NCI-H748 treated with DMSO at 0.1 percent for 48 hours (cell line): Measurements from ENCODE around the gene ADGRV1.

ENCODE experiments used
- DNase-seq: peaks from one replicate; lab custom pipeline; 2025; lab: John Stamatoyannopoulos, UW

ADGRV1 gene

DNA sequence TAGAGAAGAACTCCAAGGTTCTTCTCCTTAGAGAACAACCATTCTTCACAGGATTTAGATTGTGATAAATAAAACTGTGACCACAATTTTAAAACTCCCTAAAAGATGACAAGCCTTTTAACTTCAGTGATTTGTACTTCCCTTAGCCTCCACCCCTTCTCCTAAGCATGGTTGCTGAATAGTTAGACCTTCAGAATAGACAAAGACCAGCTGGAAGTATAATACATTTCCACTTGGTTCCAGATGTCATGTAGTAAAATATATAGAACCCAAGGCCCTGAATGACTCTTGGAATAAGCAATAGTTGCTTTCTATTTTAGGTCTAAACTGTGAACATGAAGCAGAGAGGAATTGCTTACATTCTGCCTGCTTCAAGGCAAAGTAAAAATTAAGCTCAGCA is 615.8 kb downstream of the ADGRV1 start:
- no peak for DNase-seq

DNA sequence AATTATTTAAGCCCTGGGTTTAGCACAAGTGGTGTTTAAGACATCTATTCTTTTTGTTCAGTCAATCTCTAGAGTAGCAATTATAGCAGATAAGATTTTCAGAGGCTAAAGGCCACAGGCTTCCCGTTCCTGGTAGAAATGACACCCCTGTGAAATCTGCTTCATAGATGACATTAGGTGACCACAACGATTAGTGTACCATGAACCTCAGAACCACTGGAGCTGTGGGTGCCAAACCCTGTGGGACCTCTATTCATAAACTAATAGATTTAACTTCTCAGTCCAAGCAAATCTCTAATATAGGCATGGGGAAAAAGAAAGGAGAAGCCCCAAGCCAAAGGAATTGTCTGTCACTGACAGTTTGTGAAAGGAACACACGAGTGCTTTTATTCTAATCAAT is 617.1 kb downstream of the ADGRV1 start:
- no peak for DNase-seq

DNA sequence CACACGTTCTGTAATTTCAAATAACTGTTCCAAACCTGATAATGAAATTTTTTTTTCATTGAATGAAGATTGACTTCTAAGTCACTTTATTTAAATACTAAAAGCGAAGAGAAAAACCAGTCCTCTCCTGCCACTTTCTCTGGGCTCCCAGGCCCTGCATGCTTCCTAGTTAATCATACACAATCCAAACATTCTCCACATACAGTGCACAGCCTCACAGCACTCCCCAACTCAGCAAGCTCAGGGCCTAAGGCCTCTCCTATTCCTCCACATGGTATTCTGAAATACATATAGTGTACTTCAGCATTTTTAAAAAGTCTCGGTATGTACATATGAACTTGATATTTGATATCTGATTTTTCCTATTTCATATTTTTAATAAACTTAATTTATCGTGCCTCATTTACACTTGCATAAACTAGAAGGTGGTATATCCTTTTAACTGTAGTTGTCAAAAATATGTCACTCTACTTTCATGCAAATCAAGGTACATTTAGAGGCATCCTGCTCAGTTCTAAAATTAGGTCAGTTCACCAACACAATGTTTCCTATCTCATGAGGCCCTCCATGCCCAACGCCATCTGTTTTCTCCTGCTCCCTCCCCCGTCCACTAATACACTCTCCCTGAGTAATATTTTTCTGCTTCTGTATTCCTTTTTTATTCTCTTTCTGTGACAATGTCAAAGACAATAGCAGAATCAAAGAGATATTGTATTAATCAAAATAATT is 617.9 kb downstream of the ADGRV1 start:
- DNase-seq = no peak

DNA sequence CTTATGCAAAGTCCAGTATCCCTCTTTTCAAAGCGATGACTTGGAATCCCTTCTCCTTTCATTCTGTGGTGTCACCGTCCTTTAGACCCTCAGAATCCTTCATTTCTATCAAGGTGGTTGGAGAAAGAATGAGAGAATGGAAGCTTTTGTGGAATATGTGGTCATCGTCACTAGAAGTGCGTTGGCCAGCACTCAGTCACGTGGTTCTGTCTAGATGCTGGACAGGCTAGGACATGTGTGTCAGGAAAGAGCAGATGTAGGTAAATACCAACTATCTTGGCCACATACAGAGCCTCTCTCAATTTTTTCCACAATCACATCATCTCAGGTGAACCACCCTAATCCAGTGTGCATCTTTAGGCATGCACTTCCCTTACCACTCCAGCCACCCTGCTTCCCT is 618.5 kb downstream of the ADGRV1 start:
- no peak for DNase-seq

- DNase-seq = no peak
Measured at GRCh38 chr5:91177639-91178038, 619.0 kb downstream of the ADGRV1 start.

GRCh38 chr5:91178461-91178860 is 619.9 kb downstream of the ADGRV1 start:
- no peak for DNase-seq

DNA sequence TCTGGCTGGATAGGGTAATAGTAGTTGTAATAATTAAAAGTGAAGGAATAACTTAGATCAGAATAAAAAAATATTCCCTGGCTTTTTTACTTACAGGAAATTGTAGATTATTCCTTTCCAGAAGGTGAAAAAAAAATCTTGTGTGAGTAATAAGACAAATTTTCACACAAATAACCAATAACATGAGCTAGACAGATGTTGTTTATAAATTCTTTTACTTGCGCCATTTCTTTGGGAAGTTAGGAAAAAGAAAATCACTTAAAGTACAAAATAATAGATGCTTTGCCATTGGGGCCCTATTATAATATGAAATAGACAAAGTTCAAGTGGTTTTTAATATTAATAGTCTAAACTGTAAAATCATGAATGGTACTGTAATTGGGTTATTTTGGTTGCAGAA is 620.4 kb downstream of the ADGRV1 start:
- DNase-seq = no peak

- no peak for DNase-seq
Measured at GRCh38 chr5:91180506-91180905, 621.9 kb downstream of the ADGRV1 start.

DNA sequence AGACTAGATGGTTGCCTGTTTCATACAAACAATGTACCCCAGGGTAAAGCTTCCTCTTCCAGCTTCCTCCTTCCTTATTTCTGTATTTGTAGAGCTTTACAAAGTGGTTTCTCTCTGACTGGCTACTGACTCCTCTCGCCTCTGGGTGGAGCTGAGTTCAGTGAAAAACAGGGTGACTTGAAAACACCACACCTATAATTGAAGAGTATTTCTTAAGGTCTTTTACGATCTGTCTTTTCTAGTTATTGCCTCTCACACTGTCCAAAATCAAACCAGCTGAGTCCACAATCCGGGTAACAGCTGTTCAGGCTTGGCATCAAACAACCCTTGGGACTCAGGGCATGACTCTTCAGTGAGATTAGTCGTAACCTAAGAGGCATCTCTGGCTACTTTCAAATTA is 624.2 kb downstream of the ADGRV1 start:
- no peak for DNase-seq

DNA sequence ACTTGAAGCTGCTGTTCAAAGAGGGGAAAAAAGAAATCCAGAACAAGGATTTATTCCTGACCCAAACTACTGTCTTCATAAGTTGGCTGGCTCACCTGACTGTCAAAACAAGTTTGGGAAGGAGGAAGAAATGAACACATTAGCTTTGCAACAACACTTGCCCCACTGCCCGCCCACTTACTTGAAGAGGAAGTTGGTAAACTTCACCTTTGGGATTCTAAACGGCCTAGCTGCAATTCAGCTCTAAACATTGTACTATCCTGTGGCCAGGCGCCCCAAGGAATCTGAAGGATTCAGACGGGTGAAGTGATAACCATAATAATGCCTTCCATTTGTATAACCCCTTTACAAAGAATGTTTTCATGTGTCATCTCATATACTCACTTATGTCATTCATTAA is 625.1 kb downstream of the ADGRV1 start:
- no peak for DNase-seq

GRCh38 chr5:91186101-91186500 is 627.5 kb downstream of the ADGRV1 start:
- no peak for DNase-seq

DNA sequence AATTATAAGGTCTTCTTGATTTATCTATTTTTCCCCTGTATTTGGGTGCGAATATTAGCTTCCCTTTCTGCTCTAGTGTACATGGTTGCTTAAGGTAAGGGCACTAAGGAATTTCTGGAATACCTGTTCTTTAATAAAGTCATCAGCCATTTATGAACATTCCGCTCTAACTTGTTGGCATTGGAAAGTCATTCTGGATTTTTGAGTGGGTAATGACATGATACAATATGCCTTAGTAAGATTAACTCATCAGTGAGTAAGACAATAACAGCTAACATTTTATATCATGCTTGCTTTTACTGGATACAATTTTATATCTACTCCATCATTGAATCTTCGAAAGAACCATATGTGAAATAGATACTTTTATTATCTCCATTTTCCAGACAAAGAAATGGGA is 628.4 kb downstream of the ADGRV1 start:
- no peak for DNase-seq

- no peak for DNase-seq
Measured at GRCh38 chr5:91188755-91189154, 630.2 kb downstream of the ADGRV1 start.

GRCh38 chr5:91189480-91190313 is 631.1 kb downstream of the ADGRV1 start:
- DNase-seq = no peak

DNA sequence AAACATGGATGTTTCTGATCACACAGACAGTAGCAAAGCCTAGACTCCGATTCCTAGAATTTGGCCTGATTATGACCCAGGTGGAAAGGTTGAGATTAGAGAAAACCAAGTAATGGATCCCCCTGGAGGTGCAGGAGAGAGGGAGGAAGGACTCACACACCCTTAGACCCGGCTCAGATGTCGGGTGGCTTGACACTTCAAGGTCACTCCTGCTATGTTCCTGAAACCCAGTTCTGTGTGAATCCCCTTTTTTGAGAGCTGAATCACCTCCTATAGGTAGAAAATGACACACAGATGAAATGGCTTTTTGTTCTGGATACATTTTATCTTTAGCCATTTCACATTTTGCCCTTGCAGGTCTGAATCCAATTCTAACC is 631.7 kb downstream of the ADGRV1 start:
- DNase-seq = no peak

GRCh38 chr5:91194824-91195381 is 636.3 kb downstream of the ADGRV1 start:
- peak; percentile 90 for DNase-seq

DNA sequence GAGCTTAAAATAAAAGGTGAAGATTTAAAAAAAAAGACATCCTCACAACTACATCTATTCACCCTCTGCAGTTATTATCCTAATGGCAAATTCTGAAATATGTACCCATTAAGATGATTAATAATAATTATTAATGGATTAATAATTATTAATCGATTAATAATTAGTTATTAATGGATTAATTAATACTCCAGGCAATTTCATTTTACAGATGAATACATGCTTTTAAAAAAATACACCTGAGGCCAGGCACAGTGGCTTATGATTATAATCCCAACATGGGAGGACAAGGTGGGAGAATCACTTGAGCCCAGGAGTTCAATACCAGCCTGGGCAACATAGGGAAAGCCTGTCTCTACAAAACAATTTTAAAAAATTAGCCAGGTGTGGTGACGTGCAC is 642.1 kb downstream of the ADGRV1 start:
- DNase-seq = no peak

- DNase-seq = no peak
Measured at GRCh38 chr5:91206103-91206502, 647.5 kb downstream of the ADGRV1 start.

- no peak for DNase-seq
Measured at GRCh38 chr5:91206734-91207133, 648.1 kb downstream of the ADGRV1 start.

- DNase-seq = no peak
Measured at GRCh38 chr5:91207248-91207647, 648.7 kb downstream of the ADGRV1 start.

DNA sequence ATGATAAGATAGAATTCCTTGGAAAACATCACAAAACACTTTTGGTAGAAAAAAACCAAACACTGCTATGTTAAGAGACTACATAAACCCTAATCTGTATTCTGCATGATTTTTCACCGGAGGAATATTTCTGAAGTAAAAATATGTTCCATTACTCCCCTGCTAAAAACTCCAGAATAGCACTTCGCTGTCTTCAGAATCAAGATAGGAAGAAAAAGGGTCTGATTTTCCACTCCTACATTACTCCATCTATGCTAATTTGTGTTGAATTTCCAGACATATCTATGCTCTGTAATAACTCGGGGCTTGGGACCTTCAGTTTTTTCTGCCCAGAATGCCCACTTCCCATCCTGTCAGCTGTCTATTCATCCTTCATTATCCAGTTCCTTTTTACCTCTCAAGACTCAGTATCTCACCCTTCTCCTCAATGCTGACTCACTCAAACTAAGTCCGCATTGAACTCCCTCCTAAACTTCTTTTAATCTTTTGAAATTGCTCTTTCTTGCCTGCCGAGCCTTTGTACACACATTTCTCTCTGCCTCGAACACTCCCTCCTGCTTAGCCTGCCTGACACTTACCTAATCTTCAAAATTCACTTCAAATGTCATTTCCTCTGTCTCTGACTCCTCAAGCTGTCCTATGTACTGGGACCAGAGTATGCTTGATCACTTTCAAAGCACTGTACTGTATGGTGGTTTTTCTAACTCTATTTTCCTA is 653.6 kb downstream of the ADGRV1 start:
- DNase-seq = no peak

DNA sequence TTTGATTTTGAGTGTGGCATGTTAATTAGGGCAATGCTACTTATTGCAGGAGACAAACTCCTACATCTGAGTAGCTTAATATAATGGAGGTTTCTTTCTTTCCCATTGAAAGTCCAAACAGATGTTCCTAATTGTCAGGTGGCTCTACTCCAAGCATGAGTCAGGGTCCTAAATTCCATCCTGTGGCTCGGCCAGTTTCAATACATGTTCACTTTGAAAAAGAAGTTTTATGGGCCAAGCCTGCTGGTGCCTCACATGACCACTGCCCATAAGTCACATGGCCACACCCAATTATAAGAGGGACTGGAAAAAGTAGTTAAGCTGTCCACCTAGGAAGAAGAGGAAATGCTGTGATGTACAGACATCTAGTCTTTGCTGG is 654.1 kb downstream of the ADGRV1 start:
- no peak for DNase-seq
